Parathyroid adenoma (tissue), 2 donors: ENCODE data around the gene MMP2.

Experiments
- H2AFZ ChIP-seq: fragments of 300-600 bp; sonication (generic); one replicate; pipeline ENCODE4 v1.7.0; 2017; ENCODE audit warnings: antibody characterized with exemption, mild to moderate bottlenecking
- H3K27ac ChIP-seq: fragments of 300-600 bp; sonication (generic); one replicate; pipeline ENCODE4 v1.7.0; 2017
- H3K27me3 ChIP-seq: fragments of 300-600 bp; sonication (generic); one replicate; pipeline ENCODE4 v1.7.0; 2017; ENCODE audit warnings: low read length; ENCODE audit not compliant: control insufficient read depth, insufficient read depth
- H3K36me3 ChIP-seq: fragments of 300-600 bp; sonication (generic); one replicate; pipeline ENCODE4 v1.7.0; 2017; ENCODE audit warnings: low read length; ENCODE audit not compliant: control insufficient read depth, insufficient read depth
- H3K4me1 ChIP-seq: fragments of 300-600 bp; sonication (generic); one replicate; pipeline ENCODE4 v1.7.0; 2017; ENCODE audit warnings: control low read depth
- H3K4me2 ChIP-seq: fragments of 300-600 bp; sonication (generic); one replicate; pipeline ENCODE4 v1.7.0; 2017; ENCODE audit warnings: low read length
- H3K4me3 ChIP-seq: fragments of 300-600 bp; sonication (generic); one replicate; pipeline ENCODE4 v1.7.0; 2017; ENCODE audit warnings: low read depth, low read length
- H3K79me2 ChIP-seq: fragments of 300-600 bp; sonication (generic); one replicate; pipeline ENCODE4 v1.7.0; 2017; ENCODE audit warnings: control low read depth
- H3K9ac ChIP-seq: fragments of 300-600 bp; sonication (generic); one replicate; pipeline ENCODE4 v1.7.0; 2017; ENCODE audit warnings: mild to moderate bottlenecking
- H3K9me3 ChIP-seq: fragments of 300-600 bp; sonication (generic); one replicate; pipeline ENCODE4 v1.7.0; 2017; ENCODE audit warnings: low read length; ENCODE audit not compliant: control insufficient read depth
- CTCF ChIP-seq: fragments of 300-600 bp; sonication (generic); IDR thresholded peaks from one replicate; pipeline ENCODE4 v1.7.0; 2017; ENCODE audit warnings: antibody characterized with exemption, mild to moderate bottlenecking
- donor health status: primary hyperparathyroidism.

MMP2 gene

DNA sequence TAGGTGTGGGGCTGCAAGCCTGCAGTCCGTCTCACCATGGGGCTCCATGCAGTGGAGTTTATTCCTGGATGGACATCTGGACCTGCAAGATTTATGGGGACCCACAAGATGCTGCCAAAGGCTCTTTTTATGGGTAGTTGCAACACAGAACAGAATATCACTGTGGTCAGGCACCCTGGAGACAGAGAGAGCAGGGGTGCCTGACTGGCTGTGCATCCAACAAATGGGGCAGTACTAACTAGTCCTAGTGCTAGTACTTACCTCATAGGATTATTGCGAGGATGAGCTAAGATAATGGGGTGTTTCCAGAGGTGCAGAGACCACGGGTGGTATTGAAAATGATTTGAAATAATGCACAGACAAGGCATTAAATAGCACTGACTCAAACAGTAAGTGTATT, 42.4 kb upstream of the MMP2 start:
- Histone ChIP-seq H3K9ac (no peak overlapping the region), H3K27ac (no peak overlapping the region), H3K4me3 (no peak overlapping the region), H3K79me2 (no peaks in the 10 kb centered on the region), H3K4me2 (no peak overlapping the region), H2AFZ (no peak overlapping the region), H3K4me1 (no peaks in the 10 kb centered on the region), H3K27me3 (no peaks in the 10 kb centered on the region), H3K36me3 (no peaks in the 10 kb centered on the region), H3K9me3 (no peaks in the 10 kb centered on the region)
- TF ChIP-seq CTCF = no peak

DNA sequence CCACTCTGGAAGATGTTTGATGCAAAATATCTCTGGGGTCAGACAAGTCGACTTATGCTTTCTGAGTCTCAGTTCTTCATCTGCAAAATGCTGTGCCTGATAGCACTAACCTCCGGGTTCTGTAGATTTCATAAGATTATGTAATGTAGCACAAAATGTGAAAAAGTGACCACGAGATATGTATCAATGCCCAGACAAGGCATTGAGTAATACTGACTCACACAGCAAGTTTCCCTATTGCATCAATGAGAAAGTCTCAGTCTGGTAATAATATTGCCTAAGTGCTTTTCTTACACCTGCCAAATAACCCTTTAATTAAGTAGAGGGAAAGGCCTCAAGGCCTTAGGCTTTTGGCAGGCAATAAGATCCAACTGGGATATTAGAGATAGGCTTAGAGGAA, 41.4 kb upstream of the MMP2 start:
- Histone ChIP-seq H3K36me3 (no peaks in the 10 kb centered on the region), H3K27ac (no peak overlapping the region), H3K4me2 (no peak overlapping the region), H3K4me3 (no peak overlapping the region), H3K79me2 (no peaks in the 10 kb centered on the region), H2AFZ (no peak overlapping the region), H3K27me3 (no peaks in the 10 kb centered on the region), H3K9ac (no peak overlapping the region), H3K4me1 (no peaks in the 10 kb centered on the region), H3K9me3 (no peaks in the 10 kb centered on the region)
- no peak for TF ChIP-seq CTCF

DNA sequence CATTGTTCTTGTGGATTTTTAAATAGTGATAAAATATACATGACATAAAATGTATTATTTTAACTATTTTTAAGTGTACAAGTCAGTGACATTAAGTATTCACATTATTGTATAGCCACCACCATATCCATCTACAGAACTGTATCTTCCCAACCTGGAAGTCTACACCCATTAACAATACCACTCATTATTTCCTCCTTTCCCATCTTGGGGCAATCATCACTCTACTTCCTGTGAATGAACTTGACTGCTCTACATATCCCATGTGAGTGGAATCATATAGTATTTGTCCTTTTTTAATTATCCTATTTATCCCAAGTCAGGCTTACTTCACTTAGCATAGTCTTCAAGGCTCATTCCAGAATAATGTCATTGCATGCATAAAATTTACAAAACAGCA, 40.7 kb upstream of the MMP2 start:
- Histone ChIP-seq H3K9me3 (no peaks in the 10 kb centered on the region), H3K36me3 (no peaks in the 10 kb centered on the region), H3K9ac (no peak overlapping the region), H3K79me2 (no peaks in the 10 kb centered on the region), H3K4me3 (no peak overlapping the region), H2AFZ (no peak overlapping the region), H3K4me2 (no peak overlapping the region), H3K27me3 (no peaks in the 10 kb centered on the region), H3K4me1 (no peaks in the 10 kb centered on the region), H3K27ac (no peak overlapping the region)
- TF ChIP-seq CTCF = no peak

- Histone ChIP-seq H2AFZ (no peak overlapping the region), H3K36me3 (no peaks in the 10 kb centered on the region), H3K27ac (no peak overlapping the region), H3K27me3 (no peaks in the 10 kb centered on the region), H3K4me2 (no peak overlapping the region), H3K9ac (no peak overlapping the region), H3K79me2 (no peaks in the 10 kb centered on the region), H3K4me1 (no peaks in the 10 kb centered on the region), H3K9me3 (no peaks in the 10 kb centered on the region), H3K4me3 (no peak overlapping the region)
- TF ChIP-seq CTCF = no peak
Measured at GRCh38 chr16:55439101-55439690, 39.8 kb upstream of the MMP2 start.
